Epithelial cell of proximal tubule (primary cell): ENCODE measurements around the gene SPNS2. TPM values are rescaled to one million over a fixed set of nuclear protein-coding genes. Genes with fewer than 3 reads are reported as not detected.

Experiments
- DNase-seq: peaks from one replicate; pipeline ENCODE4 v3.0.0-alpha.2; 2011; ENCODE audit warnings: low read depth
- H3K4me3 ChIP-seq: 2 replicates; pipeline ENCODE4 v1.5.1; 2011; ENCODE audit warnings: low read depth, mild to moderate bottlenecking, low read length
- CTCF ChIP-seq: conservative IDR thresholded peaks from 2 replicates; pipeline ENCODE4 v1.5.1; 2012; ENCODE audit warnings: low read depth, mild to moderate bottlenecking, low read length
- total RNA-seq: library from RNA; depleted of rRNA; stranded (reverse); fragments of >200 nt; gene quantifications from 2 replicates; pipeline ENCODE4 v1.2.3, GENCODE V29; 2015

Gene SPNS2
- total RNA-seq, 1 donor from 2014 or later = 162 TPM

GRCh38 chr17:4558347-4558971 lies 59.8 kb downstream of the SPNS2 start:
- DNase-seq = no peak
- no peak overlapping the region for H3K4me3 ChIP-seq

GRCh38 chr17:4559139-4559791 lies 60.6 kb downstream of the SPNS2 start:
- DNase-seq = no peak
- no peak for TF ChIP-seq CTCF
- no peak overlapping the region for H3K4me3 ChIP-seq

More at GRCh38 chr17:4558347-4558971, 59.8 kb downstream of the SPNS2 start:
- TF ChIP-seq CTCF = no peak

- no peak for TF ChIP-seq CTCF
- no peak for DNase-seq
- H3K4me3 ChIP-seq = no peak overlapping the region
Observed at GRCh38 chr17:4559966-4560365, 61.3 kb downstream of the SPNS2 start.

- H3K4me3 ChIP-seq = no peak within 1 kb of the TSS
- no peak for TF ChIP-seq CTCF
- no peak for DNase-seq
Observed at GRCh38 chr17:4560421-4560820, 61.7 kb downstream of the SPNS2 start, which contains the start of gene GGT6. TSS of gene GGT6 (minus strand) at chr17:4560577. CDS start at chr17:4560521, 56 bp downstream.

- DNase-seq = no peak
- H3K4me3 ChIP-seq = no peak overlapping the region
- TF ChIP-seq CTCF = peak; percentile 46
Observed at GRCh38 chr17:4560837-4561256, 62.2 kb downstream of the SPNS2 start.

- H3K4me3 ChIP-seq = no peak overlapping the region
- no peak for TF ChIP-seq CTCF
- no peak for DNase-seq
Observed at GRCh38 chr17:4562015-4562969, 63.6 kb downstream of the SPNS2 start.
